ENCODE results near the gene GAL3ST1. TPM values are rescaled to one million over a fixed set of nuclear protein-coding genes. Genes with fewer than 3 reads are reported as not detected.

GAL3ST1 gene
- polyA plus RNA-seq, 1 of the 3 experiments (the other 2 are of a cell fraction): not detected

DNA sequence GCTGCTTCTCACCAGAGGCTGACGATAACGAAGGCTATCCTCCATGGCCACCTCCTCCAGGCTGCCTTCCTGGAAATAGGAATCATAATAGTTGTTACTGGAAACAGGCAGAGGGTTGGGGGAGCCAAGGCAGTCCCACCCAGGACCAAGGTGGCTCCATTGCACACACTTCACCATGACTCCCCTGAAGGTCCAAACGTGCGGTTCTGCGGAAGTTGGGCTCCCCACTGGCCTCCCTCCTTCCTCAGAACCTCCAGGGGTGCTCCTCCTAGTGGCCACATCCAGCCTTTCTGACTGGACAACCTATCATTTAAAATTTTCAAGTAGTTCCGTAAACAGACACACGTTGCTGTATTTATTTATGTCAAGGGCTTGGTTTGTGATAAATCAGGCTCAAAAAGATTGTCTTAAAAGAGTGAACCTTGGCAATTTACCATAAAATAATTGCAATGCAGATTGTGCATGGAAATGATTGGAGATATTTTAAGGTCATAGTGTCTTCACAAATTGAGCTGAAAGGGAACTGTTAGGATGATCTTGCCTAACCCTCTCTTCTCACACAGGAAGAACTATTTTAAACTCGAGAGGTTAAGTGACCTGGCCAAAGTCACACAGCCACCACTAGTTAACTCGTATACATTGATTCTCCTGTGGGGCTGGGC lies 31.1 kb upstream of the GAL3ST1 start (continued):
- TF ChIP-seq SMC3 (IDR thresholded peaks at IDR 0.05; ENCODE audit: low read depth, low read length): peak; percentile 33; the same call in 1 of the 2 replicates
- TF ChIP-seq, protein P1, sequence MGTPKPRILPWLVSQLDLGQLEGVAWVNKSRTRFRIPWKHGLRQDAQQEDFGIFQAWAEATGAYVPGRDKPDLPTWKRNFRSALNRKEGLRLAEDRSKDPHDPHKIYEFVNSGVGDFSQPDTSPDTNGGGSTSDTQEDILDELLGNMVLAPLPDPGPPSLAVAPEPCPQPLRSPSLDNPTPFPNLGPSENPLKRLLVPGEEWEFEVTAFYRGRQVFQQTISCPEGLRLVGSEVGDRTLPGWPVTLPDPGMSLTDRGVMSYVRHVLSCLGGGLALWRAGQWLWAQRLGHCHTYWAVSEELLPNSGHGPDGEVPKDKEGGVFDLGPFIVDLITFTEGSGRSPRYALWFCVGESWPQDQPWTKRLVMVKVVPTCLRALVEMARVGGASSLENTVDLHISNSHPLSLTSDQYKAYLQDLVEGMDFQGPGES (IDR thresholded peaks at IDR 0.05; ENCODE audit: low read depth, low read length): no peak

GRCh38 chr22:30604723-30605122 lies 30.3 kb upstream of the GAL3ST1 start:
- H3K4me3 ChIP-seq (ENCODE audit: low read depth in 2 of 2, low read length in 1 of 2): no peak overlapping the region
- peaks cover 10 to 15% of the 10 kb centered on the region in 2 experiments; a peak in 2 of 4 replicates for H3K4me1 ChIP-seq (ENCODE audit: control insufficient read depth in 1 of 2, insufficient read depth in 2 of 2, low read depth in 1 of 2, low read length in 1 of 2)
- H3K36me3 ChIP-seq (replicated peaks in 1 of 2; ENCODE audit: control insufficient read depth in 1 of 2, insufficient read depth in 2 of 2, low read length in 1 of 2): no peaks in the 10 kb centered on the region
- H4K20me1 ChIP-seq (ENCODE audit: insufficient read depth): no peaks in the 10 kb centered on the region
- H3K27me3 ChIP-seq (ENCODE audit: insufficient read depth): no peaks in the 10 kb centered on the region
- DNase-seq: no peak
- no peak overlapping the region for H3K9ac ChIP-seq
- H3K9me2 ChIP-seq: no peaks in the 10 kb centered on the region
- H3F3A ChIP-seq (replicated peaks; ENCODE audit: insufficient read depth): peaks cover 4% of the 10 kb centered on the region
- WGBS (ENCODE audit: low lambda C conversion rate): 95% methylated on average over 2 of the region's 2 CpGs
- CTCF ChIA-PET: interaction anchor here (1.0 to 1.4 kb wide), 5 partner anchors 13 to 150 kb away, joined by 3 to 6 read pairs (median 4); partner anchors contain the start of gene PES1
- TF ChIP-seq, protein P2, sequence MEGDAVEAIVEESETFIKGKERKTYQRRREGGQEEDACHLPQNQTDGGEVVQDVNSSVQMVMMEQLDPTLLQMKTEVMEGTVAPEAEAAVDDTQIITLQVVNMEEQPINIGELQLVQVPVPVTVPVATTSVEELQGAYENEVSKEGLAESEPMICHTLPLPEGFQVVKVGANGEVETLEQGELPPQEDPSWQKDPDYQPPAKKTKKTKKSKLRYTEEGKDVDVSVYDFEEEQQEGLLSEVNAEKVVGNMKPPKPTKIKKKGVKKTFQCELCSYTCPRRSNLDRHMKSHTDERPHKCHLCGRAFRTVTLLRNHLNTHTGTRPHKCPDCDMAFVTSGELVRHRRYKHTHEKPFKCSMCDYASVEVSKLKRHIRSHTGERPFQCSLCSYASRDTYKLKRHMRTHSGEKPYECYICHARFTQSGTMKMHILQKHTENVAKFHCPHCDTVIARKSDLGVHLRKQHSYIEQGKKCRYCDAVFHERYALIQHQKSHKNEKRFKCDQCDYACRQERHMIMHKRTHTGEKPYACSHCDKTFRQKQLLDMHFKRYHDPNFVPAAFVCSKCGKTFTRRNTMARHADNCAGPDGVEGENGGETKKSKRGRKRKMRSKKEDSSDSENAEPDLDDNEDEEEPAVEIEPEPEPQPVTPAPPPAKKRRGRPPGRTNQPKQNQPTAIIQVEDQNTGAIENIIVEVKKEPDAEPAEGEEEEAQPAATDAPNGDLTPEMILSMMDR (IDR thresholded peaks at IDR 0.05): no peak
- TF ChIP-seq RAD21 (IDR thresholded peaks at IDR 0.05; ENCODE audit: low read length) (no peak), TEAD4 (IDR thresholded peaks at IDR 0.05; ENCODE audit: borderline replicate concordance, insufficient read depth) (no peak), GATA2 (CRISPR knock-in tag; IDR thresholded peaks at IDR 0.05) (no peak), JUND (IDR thresholded peaks at IDR 0.05) (no peak), POLR2AphosphoS5 (IDR thresholded peaks at IDR 0.05; ENCODE audit: low read depth, low read length) (no peak), REST (IDR thresholded peaks at IDR 0.05; ENCODE audit: low read depth, low read length) (no peak), RFX5 (IDR thresholded peaks at IDR 0.05; ENCODE audit: low read length) (no peak), EP300 (IDR thresholded peaks at IDR 0.05; ENCODE audit: borderline replicate concordance in 1 of 2, low read depth in 1 of 2, low read length in 1 of 2) (no peak), GABPA (IDR thresholded peaks at IDR 0.05; ENCODE audit: low read depth) (no peak), USF2 (IDR thresholded peaks at IDR 0.05; ENCODE audit: borderline replicate concordance, low read depth, low read length) (no peak), FOSL2 (IDR thresholded peaks at IDR 0.05; ENCODE audit: borderline replicate concordance, low read depth) (no peak)
- TF ChIP-seq, protein P1 (IDR thresholded peaks at IDR 0.05; ENCODE audit: low read depth, low read length): no peak
- POLR2A ChIA-PET: no interaction called here
- no peak overlapping the region for H2AFZ ChIP-seq (ENCODE audit: low read depth)
- no peaks in the 10 kb centered on the region for H3K9me3 ChIP-seq
- no peaks in the 10 kb centered on the region for H3K79me2 ChIP-seq (ENCODE audit: insufficient read depth)
- H3K27ac ChIP-seq (ENCODE audit: low read depth in 2 of 2, low read length in 1 of 2): no peak overlapping the region
- H3K4me2 ChIP-seq: no peak overlapping the region
